ES-I3 (cell line): ENCODE measurements around the gene AQP4.

Experiments
- H3K36me3 ChIP-seq: 2 replicates; pipeline ENCODE4 v1.6.1; 2013; ENCODE audit warnings: mild to moderate bottlenecking, low read length, control low read depth, moderate library complexity; ENCODE audit not compliant: insufficient read depth
- H3K4me1 ChIP-seq: 2 replicates; pipeline ENCODE4 v1.6.1; 2013; ENCODE audit warnings: mild to moderate bottlenecking, control low read depth, low read length; ENCODE audit not compliant: insufficient read depth
- H3K9ac ChIP-seq: 2 replicates; pipeline ENCODE4 v1.6.1; 2013; ENCODE audit warnings: low read depth, mild to moderate bottlenecking, low read length, moderate library complexity
- H3K9me3 ChIP-seq: 2 replicates; pipeline ENCODE4 v1.6.1; 2013; ENCODE audit warnings: mild to moderate bottlenecking, low read length, moderate library complexity; ENCODE audit not compliant: control insufficient read depth, insufficient read depth

Gene AQP4

GRCh38 chr18:26865557-26865956, at the start of gene AQP4:
Gene AQP4, minus strand, starts transcription at chr18:26865707. Its CDS starts 18 bp downstream, at chr18:26865689.
- Histone ChIP-seq H3K4me1 (peaks cover 4% of the 10 kb centered on the region), H3K36me3 (no peaks in the 10 kb centered on the region), H3K9ac (no peak within 1 kb of the TSS), H3K9me3 (no peaks in the 10 kb centered on the region)

GRCh38 chr18:26911840-26912239, 46.3 kb upstream of the AQP4 start:
- Histone ChIP-seq H3K9me3 (no peaks in the 10 kb centered on the region), H3K36me3 (no peaks in the 10 kb centered on the region), H3K4me1 (peaks cover 7% of the 10 kb centered on the region; the same call in 1 of the 2 replicates), H3K9ac (no peak overlapping the region)

GRCh38 chr18:26909599-26910290, 44.2 kb upstream of the AQP4 start:
- H3K9me3 ChIP-seq: no peaks in the 10 kb centered on the region
- peaks cover 7% of the 10 kb centered on the region; the same call in 1 of the 2 replicates for H3K4me1 ChIP-seq
- no peak overlapping the region for H3K9ac ChIP-seq
- H3K36me3 ChIP-seq: no peaks in the 10 kb centered on the region; the same call in 1 of the 2 replicates

GRCh38 chr18:26908906-26909305, 43.4 kb upstream of the AQP4 start:
- Histone ChIP-seq H3K9ac (no peak overlapping the region; the same call in 1 of the 2 replicates), H3K36me3 (no peaks in the 10 kb centered on the region; the same call in 1 of the 2 replicates), H3K4me1 (peaks cover 7% of the 10 kb centered on the region; the same call in 1 of the 2 replicates), H3K9me3 (no peaks in the 10 kb centered on the region)

GRCh38 chr18:26902291-26902690, 36.8 kb upstream of the AQP4 start:
- Histone ChIP-seq H3K9ac (no peak overlapping the region), H3K36me3 (no peaks in the 10 kb centered on the region; the same call in 1 of the 2 replicates), H3K9me3 (peaks cover 4% of the 10 kb centered on the region; the same call in 1 of the 2 replicates), H3K4me1 (no peaks in the 10 kb centered on the region)

- no peaks in the 10 kb centered on the region; the same call in 1 of the 2 replicates for H3K36me3 ChIP-seq
Observed at GRCh38 chr18:26901020-26901419, 35.5 kb upstream of the AQP4 start.

GRCh38 chr18:26894426-26894825, 28.9 kb upstream of the AQP4 start:
- no peak overlapping the region for H3K9ac ChIP-seq
- H3K9me3 ChIP-seq: no peaks in the 10 kb centered on the region
- no peaks in the 10 kb centered on the region for H3K36me3 ChIP-seq
- H3K4me1 ChIP-seq: peaks cover 3% of the 10 kb centered on the region; the same call in 1 of the 2 replicates

More at GRCh38 chr18:26901020-26901419, 35.5 kb upstream of the AQP4 start:
- Histone ChIP-seq H3K9me3 (peaks cover 4% of the 10 kb centered on the region; the same call in 1 of the 2 replicates), H3K4me1 (no peaks in the 10 kb centered on the region), H3K9ac (no peak overlapping the region)

- H3K9ac ChIP-seq: no peak overlapping the region
Observed at GRCh38 chr18:26893996-26894395, 28.5 kb upstream of the AQP4 start.

GRCh38 chr18:26888259-26888658, 22.8 kb upstream of the AQP4 start:
- H3K9me3 ChIP-seq: no peaks in the 10 kb centered on the region
- H3K4me1 ChIP-seq: no peaks in the 10 kb centered on the region
- no peak overlapping the region for H3K9ac ChIP-seq
- no peaks in the 10 kb centered on the region for H3K36me3 ChIP-seq

More at GRCh38 chr18:26893996-26894395, 28.5 kb upstream of the AQP4 start:
- H3K36me3 ChIP-seq: no peaks in the 10 kb centered on the region
- H3K4me1 ChIP-seq: peaks cover 3% of the 10 kb centered on the region; the same call in 1 of the 2 replicates
- no peaks in the 10 kb centered on the region for H3K9me3 ChIP-seq

GRCh38 chr18:26875040-26875654, 9.6 kb upstream of the AQP4 start:
- Histone ChIP-seq H3K9ac (no peak overlapping the region), H3K36me3 (no peaks in the 10 kb centered on the region), H3K9me3 (no peaks in the 10 kb centered on the region), H3K4me1 (no peaks in the 10 kb centered on the region)

- H3K36me3 ChIP-seq: no peaks in the 10 kb centered on the region
Observed at GRCh38 chr18:26874283-26874682, 8.8 kb upstream of the AQP4 start.

GRCh38 chr18:26869640-26870039, 4.1 kb upstream of the AQP4 start:
- Histone ChIP-seq H3K4me1 (no peaks in the 10 kb centered on the region), H3K9me3 (no peaks in the 10 kb centered on the region), H3K36me3 (no peaks in the 10 kb centered on the region), H3K9ac (no peak overlapping the region)

More at GRCh38 chr18:26874283-26874682, 8.8 kb upstream of the AQP4 start:
- no peaks in the 10 kb centered on the region for H3K4me1 ChIP-seq
- H3K9me3 ChIP-seq: no peaks in the 10 kb centered on the region
- H3K9ac ChIP-seq: no peak overlapping the region

GRCh38 chr18:26868968-26869586, 3.6 kb upstream of the AQP4 start:
- no peaks in the 10 kb centered on the region for H3K9me3 ChIP-seq
- H3K9ac ChIP-seq: no peak overlapping the region
- no peaks in the 10 kb centered on the region for H3K36me3 ChIP-seq
- no peaks in the 10 kb centered on the region; the same call in 1 of the 2 replicates for H3K4me1 ChIP-seq

GRCh38 chr18:26867471-26867870, 2.0 kb upstream of the AQP4 start:
- Histone ChIP-seq H3K36me3 (no peaks in the 10 kb centered on the region), H3K9me3 (no peaks in the 10 kb centered on the region), H3K9ac (no peak overlapping the region), H3K4me1 (peaks cover 4% of the 10 kb centered on the region)
